ENCODE measurements around the gene ABHD2. TPM values are rescaled to one million over a fixed set of nuclear protein-coding genes. Genes with fewer than 3 reads are reported as not detected.

The ABHD2 gene
- total and polyA plus RNA-seq, 2 donors (not counting 3 experiments of a cell fraction or from before 2014, with no cell fraction given), result 14.0 to 62.2 TPM

DNA sequence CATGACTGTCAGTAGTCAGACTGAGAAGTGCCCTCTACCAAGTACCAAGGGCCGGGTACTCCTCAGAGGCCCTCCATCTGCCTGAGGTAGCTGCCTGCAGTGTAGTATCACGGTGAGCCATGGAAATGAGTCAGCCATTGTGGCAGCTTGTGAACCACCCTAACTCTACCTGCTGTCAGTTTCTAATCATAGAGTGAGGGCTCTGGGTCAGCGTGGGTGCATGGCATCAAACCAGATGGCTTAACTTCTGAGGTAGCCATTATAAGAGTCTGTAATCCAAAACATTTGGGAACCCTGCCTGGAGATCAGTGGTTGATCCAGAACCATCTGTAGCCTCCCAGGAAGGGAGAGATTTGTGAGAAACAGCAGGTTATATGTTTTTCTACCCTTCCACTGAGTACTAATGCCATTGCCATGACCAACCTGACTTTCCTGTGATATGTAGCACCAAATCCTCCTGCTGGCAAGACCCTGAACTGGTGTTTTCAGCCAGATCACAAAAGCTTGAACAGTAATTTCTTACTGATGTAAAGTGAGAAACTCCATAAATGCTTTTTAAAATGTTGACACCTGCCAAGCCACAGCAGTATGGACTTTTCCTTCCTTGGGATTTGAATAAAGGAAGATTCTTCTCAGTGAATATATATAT lies 38.9 kb downstream of the ABHD2 start:
- FAIRE-seq, result no peak
- Histone ChIP-seq H3K9me3 (replicated peaks; ENCODE audit: control insufficient read depth, insufficient read depth, low read length) (no peaks in the 10 kb centered on the region), H3K27me3 (ENCODE audit: control insufficient read depth in 2 of 2, insufficient read depth in 2 of 2, low read length in 2 of 2) (no peaks in the 10 kb centered on the region), H3K4me1 (ENCODE audit: control insufficient read depth, extremely low read depth, insufficient read depth, low read length) (peaks cover 43% of the 10 kb centered on the region), H4K20me1 (replicated peaks; ENCODE audit: control insufficient read depth, extremely low read depth, insufficient read depth, low read length) (no peaks in the 10 kb centered on the region), H3K79me2 (ENCODE audit: control insufficient read depth, insufficient read depth, low read length) (no peaks in the 10 kb centered on the region), H3K27ac (ENCODE audit: insufficient read depth, low read depth, low read length) (no peak overlapping the region), H3K4me2 (ENCODE audit: insufficient read depth, low read length) (no peak overlapping the region), H3K9ac (replicated peaks; ENCODE audit: extremely low read depth, insufficient read depth, low read length) (no peak overlapping the region), H3K36me3 (ENCODE audit: control insufficient read depth in 2 of 2, extremely low read depth in 1 of 2, insufficient read depth in 2 of 2, low read length in 2 of 2) (no peaks in the 10 kb centered on the region), H3K4me3 (replicated peaks in 1 of 3; ENCODE audit: insufficient read depth in 1 of 3, low read depth in 1 of 3, low read length in 3 of 3) (no peak overlapping the region), H2AFZ (ENCODE audit: low read depth, low read length) (no peak overlapping the region), H3K9me1 (replicated peaks; ENCODE audit: control insufficient read depth, extremely low read depth, insufficient read depth, low read length) (no peaks in the 10 kb centered on the region)
- ChIA-PET POLR2A (no interaction called here), CTCF (interaction anchor here (0.9 to 5.5 kb wide), 12 partner anchors 9 to 79 kb away, joined by 3 to 73 read pairs (median 7); partner anchors contain the start of gene ABHD2)
- intact Hi-C loops (cut with micrococcal nuclease) (no loop called here), dilution Hi-C loops (cut with MboI; ENCODE audit: extremely low pct_ligation_motif_present, low sequenced_read_pairs) (no loop called here)
- TF ChIP-seq CTCF (IDR thresholded peaks at IDR 0.05; ENCODE audit: extremely low read depth in 1 of 2, insufficient read depth in 1 of 2, low read depth in 1 of 2, low read length in 2 of 2) (peak in 1 of 2 donors; percentile 16), MYC (IDR thresholded peaks at IDR 0.05; ENCODE audit: low read depth, low read length) (no peak)
- no TSS peak for BruUV-seq (replicated peaks)
- DNase-seq (ENCODE audit: low read depth, low spot score), result no peak

DNA sequence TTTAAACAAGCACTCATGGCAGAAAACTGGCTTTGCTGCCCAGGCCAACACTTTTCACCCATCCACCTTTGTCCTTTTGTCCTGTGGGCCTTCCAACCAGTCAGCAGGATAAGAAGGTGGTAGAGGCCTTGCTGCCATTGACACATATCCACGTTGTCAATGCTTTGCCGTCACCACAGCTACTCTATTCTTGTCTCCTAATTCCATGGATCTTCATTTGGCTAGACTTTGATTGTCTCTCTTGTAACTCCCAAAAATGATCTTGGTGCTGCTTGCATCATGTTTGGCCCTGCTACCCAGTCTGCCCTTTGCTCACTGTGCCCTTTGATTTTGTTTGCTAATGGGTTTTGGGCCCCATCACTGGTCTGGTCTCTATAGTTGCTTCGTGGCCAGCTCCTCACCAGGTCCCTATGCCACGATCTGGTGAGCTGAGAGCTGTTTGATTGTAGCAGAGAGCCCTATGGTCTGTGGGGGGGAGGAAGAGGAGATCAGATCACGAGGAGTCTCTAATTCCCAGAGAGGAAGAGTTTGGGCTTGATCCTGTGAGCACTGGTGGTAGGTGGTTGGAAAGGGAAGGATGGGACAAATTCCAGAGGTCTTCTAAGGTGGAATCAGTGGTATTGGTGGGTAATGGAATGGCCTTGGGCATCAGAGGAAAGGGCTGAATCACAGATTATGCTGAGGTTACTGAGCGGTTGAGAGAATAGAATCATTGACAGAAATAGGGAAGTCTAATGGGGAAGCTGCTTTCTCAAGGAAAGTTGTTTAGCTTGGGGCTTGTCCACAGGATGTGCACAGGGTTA lies 40.3 kb downstream of the ABHD2 start:
- Histone ChIP-seq H3K4me1 (ENCODE audit: control insufficient read depth, extremely low read depth, insufficient read depth, low read length) (peaks cover 43% of the 10 kb centered on the region), H3K36me3 (ENCODE audit: control insufficient read depth in 2 of 2, extremely low read depth in 1 of 2, insufficient read depth in 2 of 2, low read length in 2 of 2) (no peaks in the 10 kb centered on the region), H3K27me3 (ENCODE audit: control insufficient read depth in 2 of 2, insufficient read depth in 2 of 2, low read length in 2 of 2) (no peaks in the 10 kb centered on the region), H4K20me1 (replicated peaks; ENCODE audit: control insufficient read depth, extremely low read depth, insufficient read depth, low read length) (no peaks in the 10 kb centered on the region), H3K9me1 (replicated peaks; ENCODE audit: control insufficient read depth, extremely low read depth, insufficient read depth, low read length) (no peaks in the 10 kb centered on the region), H3K9me3 (replicated peaks; ENCODE audit: control insufficient read depth, insufficient read depth, low read length) (no peaks in the 10 kb centered on the region), H3K27ac (ENCODE audit: insufficient read depth, low read depth, low read length) (no peak overlapping the region), H3K9ac (replicated peaks; ENCODE audit: extremely low read depth, insufficient read depth, low read length) (no peak overlapping the region), H3K4me3 (replicated peaks in 1 of 3; ENCODE audit: insufficient read depth in 1 of 3, low read depth in 1 of 3, low read length in 3 of 3) (no peak overlapping the region), H3K4me2 (ENCODE audit: insufficient read depth, low read length) (no peak overlapping the region), H2AFZ (ENCODE audit: low read depth, low read length) (no peak overlapping the region), H3K79me2 (ENCODE audit: control insufficient read depth, insufficient read depth, low read length) (no peaks in the 10 kb centered on the region)
- FAIRE-seq (no peak), DNase-seq (ENCODE audit: low read depth, low spot score) (no peak)
- dilution Hi-C loops (cut with MboI; ENCODE audit: extremely low pct_ligation_motif_present, low sequenced_read_pairs), result no loop called here
- POLR2A ChIA-PET, result interaction anchor here (1.1 kb wide), 1 partner anchor 24 kb away, joined by 3 read pairs; no protein-coding TSS in a partner anchor
- CTCF ChIA-PET, result interaction anchor here (1.1 to 5.5 kb wide), 18 partner anchors 9 to 224 kb away, joined by 3 to 73 read pairs (median 8); partner anchors contain the start of gene ABHD2
- no TSS peak for BruUV-seq (replicated peaks)
- TF ChIP-seq MYC (IDR thresholded peaks at IDR 0.05; ENCODE audit: low read depth, low read length), result no peak
- no peak for TF ChIP-seq FOS (IDR thresholded peaks at IDR 0.05; ENCODE audit: borderline replicate concordance, insufficient read depth, low read length)
- TF ChIP-seq EZH2 (IDR thresholded peaks at IDR 0.05; ENCODE audit: borderline replicate concordance, low read depth, low read length, severe bottlenecking), result no peak
- TF ChIP-seq POLR2AphosphoS5 (IDR thresholded peaks at IDR 0.05; ENCODE audit: insufficient read depth, low read depth, low read length), result no peak
- no peak for TF ChIP-seq CTCF (IDR thresholded peaks at IDR 0.05; ENCODE audit: extremely low read depth in 1 of 2, insufficient read depth in 1 of 2, low read depth in 1 of 2, low read length in 2 of 2)
- TF ChIP-seq POLR2A (IDR thresholded peaks at IDR 0.05; ENCODE audit: low read depth, low read length), result no peak
- no peak for TF ChIP-seq MAX (IDR thresholded peaks at IDR 0.05; ENCODE audit: insufficient read depth, insufficient read length)
- no peak for TF ChIP-seq JUN (IDR thresholded peaks at IDR 0.05; ENCODE audit: borderline replicate concordance, insufficient read depth, insufficient read length, low read depth)
- no peak for TF ChIP-seq GATA2 (IDR thresholded peaks at IDR 0.05; ENCODE audit: insufficient read depth, insufficient read length, low read depth, low read length)
- intact Hi-C loops (cut with micrococcal nuclease), result loop anchor here (1.0 kb wide), 4 partner anchors 23 to 71 kb away; no protein-coding TSS in a partner anchor

All from endothelial cell of umbilical vein (primary cell).